ENCODE data around the gene PDIA2.

The PDIA2 gene

GRCh38 chr16:336269-336668 lies 53.3 kb downstream of the PDIA2 start:
- Histone ChIP-seq H3K9ac (ENCODE audit: low read length) (no peak overlapping the region), H4K8ac (ENCODE audit: low read depth, low read length) (no peak overlapping the region), H2BK15ac (replicated peaks; ENCODE audit: low read depth) (no peak overlapping the region), H3K4me3 (ENCODE audit: low read length) (no peak overlapping the region), H4K5ac (ENCODE audit: low read length) (no peak overlapping the region), H2BK120ac (ENCODE audit: low read depth, low read length) (no peak overlapping the region), H3K56ac (ENCODE audit: low read length) (no peak overlapping the region), H3K4ac (ENCODE audit: low read depth, low read length) (no peak overlapping the region), H2BK5ac (ENCODE audit: low read length) (no peak overlapping the region), H3K4me2 (ENCODE audit: low read length) (no peak overlapping the region), H3K79me2 (ENCODE audit: control insufficient read depth, insufficient read depth, low read length) (peaks cover 69% of the 10 kb centered on the region), H3K18ac (ENCODE audit: low read length) (no peak overlapping the region), H3K79me1 (ENCODE audit: low read length) (peaks cover 27% of the 10 kb centered on the region), H3K27me3 (ENCODE audit: insufficient read depth, low read length, poor library complexity) (no peaks in the 10 kb centered on the region), H3K36me3 (ENCODE audit: control insufficient read depth, insufficient read depth, low read length) (no peaks in the 10 kb centered on the region), H3K4me1 (ENCODE audit: control insufficient read depth, low read depth, low read length) (peaks cover 2% of the 10 kb centered on the region), H3K23ac (ENCODE audit: low read length) (no peak overlapping the region), H2AK5ac (ENCODE audit: low read length) (no peak overlapping the region), H3K27ac (ENCODE audit: low read depth, low read length) (no peak overlapping the region)
- WGBS (ENCODE audit: extremely low coverage, insufficient coverage, low lambda C conversion rate): no CpG with 5 or more reads among the region's 11 CpGs
- DNase-seq: no peak
